GM19193 (cell line): ENCODE measurements around the gene PRORP.

Experiments
- POLR2A ChIP-seq: IDR thresholded peaks from 4 replicates; pipeline ENCODE4 v1.6.1; 2011; ENCODE audit not compliant: insufficient read depth, insufficient read length; ENCODE audit errors: extremely low read depth

The PRORP gene

GRCh38 chr14:35158951-35159653, 36.8 kb downstream of the PRORP start:
- no peak for TF ChIP-seq POLR2A

- TF ChIP-seq POLR2A, result no peak
These were observed 37.5 kb downstream of the PRORP start for GRCh38 chr14:35159742-35160409.

GRCh38 chr14:35161231-35161630, 38.9 kb downstream of the PRORP start:
- TF ChIP-seq POLR2A, result no peak

- TF ChIP-seq POLR2A, result no peak
These were observed 41.0 kb downstream of the PRORP start for GRCh38 chr14:35163384-35163783.

GRCh38 chr14:35164849-35165248, 42.5 kb downstream of the PRORP start:
- no peak for TF ChIP-seq POLR2A

GRCh38 chr14:35167496-35167895, 45.1 kb downstream of the PRORP start:
- no peak for TF ChIP-seq POLR2A
